Measurements from ENCODE around the gene CAPS.
"Not testable (repeated sequence)": the region's sequence is repeated elsewhere in the genome, so short reads cannot be mapped to it uniquely, and the experiment has no call there.

Gene CAPS

DNA sequence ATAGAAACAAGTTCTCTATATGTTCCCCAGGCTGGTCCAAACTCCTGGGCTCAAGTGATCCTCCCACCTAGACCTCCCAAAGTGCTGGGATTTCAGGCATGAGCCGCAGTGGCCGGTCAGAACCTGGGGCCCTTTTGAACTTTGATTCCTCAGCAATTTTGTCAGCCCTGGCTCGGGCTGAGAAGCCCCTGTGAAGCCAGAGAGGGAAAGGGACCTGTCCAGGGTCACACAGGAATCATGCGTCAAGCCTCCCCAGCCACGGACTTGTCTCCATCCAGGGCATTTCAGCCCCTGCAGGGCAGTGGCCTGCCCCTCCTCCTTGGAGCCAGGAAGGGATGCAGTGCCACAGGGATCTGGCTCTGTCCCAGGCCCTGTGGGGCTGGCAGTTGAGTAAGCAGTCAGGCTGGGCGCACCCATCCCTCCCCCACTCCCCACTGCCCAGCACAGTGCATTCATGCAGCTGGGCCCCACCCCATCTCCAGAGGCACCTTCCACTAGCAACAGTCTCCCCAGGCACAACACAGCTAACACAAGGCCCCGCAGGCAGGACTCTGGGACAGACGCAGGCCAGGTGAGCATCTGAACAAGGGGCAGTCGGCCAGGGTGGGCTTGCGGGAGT, at the start of gene CAPS:
Gene CAPS, plus strand, starts transcription at position 516 of the 619 bp plus-strand sequence. CDS start 153 bp downstream, outside the sequence.
- no peak for DNase-seq (ENCODE audit: low read depth)

DNA sequence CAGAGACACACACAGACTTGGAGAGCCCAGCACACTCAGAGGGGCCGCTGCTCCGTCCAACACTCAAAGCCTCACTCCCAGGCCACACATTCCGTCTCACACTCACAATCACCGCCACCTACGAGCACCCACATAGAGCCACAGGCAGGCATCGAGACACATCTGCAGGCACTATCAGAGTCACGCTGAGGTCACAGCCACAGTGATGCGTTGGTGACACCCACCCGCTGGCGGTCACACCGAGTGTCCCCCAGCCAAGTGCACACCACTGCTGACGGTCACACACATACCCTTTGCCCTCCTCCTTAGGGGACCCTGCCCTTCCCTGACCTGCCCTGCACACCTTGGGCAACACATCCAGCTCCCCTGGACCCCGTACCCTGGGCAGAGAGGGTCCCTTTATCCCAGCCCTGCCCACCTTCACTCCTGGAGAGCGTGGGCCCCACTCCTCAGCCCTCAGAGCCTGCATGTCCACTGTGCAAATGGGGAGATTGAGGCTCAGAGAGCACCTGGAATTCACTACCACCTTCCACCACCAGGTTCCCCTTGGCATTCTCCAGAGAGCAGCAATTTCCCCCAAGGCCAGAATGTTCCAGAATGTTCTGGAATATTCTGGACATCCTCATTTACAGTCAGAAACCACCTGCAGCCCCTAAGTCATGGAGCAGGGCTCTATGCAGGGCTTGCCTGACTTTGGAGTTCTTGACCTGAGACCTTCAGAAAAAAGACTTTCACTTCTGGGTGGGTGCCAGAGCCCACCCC, 49.1 kb upstream of the CAPS start:
- no peak for DNase-seq (ENCODE audit: low read depth)

DNA sequence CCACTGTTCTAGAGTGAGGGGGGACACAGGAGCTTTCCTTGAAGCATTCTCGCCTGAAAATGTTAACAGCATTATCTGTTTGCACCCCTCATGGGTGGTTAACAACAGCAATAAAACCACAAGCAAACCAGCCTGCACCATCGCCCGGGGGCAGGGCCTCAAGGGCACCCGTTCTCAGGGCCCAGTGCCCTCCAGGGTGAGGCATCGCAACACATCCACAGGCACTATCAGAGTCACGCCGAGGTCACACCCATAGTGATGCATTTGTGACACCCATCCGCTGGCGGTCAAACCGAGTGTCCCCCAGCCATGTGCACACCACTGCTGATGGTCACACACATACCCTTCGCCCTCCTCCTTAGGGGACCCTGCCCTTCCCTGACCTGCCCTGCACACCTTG, 48.3 kb upstream of the CAPS start:
- DNase-seq (ENCODE audit: low read depth): no peak

DNA sequence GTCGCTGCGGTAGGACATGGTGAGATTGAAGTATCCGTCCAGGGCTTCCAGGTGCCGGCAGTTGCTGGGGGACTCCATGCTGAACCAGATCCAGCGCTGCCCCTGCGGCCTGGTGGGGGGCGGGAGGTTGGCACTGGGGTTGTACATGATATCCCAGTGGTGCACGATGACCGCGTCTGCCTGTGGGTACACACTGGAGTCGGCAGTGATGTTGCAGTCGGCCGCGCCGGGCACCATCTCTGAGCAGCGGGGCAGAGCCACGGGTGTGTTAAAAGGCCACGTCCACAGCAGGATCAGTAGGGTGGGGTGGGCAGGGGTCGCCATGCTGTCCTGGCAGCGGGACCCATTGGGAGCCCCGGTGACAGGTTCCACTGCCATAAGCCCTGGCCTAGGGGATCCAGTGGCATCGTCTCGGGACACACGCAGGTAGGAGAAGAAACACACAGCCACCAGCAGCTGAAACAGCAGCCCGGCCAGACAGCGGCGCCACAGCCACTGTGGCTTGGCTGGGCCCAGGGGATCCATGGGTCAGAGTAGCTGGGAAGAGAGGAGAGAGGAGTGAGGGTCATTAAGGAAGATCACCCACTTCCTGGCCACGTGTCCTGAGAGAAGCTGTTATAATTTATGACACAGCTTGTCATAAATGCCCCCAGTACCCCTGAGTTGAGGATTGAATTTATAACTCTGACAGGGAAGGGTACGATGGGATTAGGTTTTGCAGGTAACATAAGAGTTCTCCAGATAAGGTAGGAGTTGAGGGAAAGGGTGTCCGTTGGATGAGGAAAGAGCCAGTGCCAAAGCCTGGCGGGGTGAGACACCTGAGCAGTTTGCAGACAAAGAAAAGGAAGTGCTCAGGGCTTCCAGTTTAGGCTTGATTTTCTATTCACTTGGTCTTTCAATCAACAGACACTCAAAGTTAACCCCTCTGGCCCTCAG, 46.6 kb upstream of the CAPS start:
- no peak for DNase-seq (ENCODE audit: low read depth)

DNA sequence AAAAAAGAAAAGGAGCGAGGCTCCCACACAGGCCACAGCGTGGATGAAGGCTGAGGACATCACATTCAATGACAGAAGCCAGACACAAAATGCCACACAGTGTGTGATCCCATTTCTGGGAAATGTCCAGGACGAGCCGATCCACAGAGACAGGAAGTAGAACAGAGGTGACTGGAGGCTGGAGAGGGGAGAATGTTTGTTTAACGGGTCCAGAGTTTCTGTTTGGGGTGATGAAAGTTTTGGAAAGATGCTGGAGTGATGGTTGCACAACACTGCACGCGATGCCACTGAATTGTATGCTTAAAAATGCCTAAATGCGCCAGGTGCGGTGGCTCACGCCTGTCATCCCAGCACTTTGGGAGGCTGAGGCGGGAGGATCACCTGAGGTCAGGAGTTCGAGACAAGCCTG, 43.1 kb upstream of the CAPS start:
- no peak for DNase-seq (ENCODE audit: low read depth)

DNA sequence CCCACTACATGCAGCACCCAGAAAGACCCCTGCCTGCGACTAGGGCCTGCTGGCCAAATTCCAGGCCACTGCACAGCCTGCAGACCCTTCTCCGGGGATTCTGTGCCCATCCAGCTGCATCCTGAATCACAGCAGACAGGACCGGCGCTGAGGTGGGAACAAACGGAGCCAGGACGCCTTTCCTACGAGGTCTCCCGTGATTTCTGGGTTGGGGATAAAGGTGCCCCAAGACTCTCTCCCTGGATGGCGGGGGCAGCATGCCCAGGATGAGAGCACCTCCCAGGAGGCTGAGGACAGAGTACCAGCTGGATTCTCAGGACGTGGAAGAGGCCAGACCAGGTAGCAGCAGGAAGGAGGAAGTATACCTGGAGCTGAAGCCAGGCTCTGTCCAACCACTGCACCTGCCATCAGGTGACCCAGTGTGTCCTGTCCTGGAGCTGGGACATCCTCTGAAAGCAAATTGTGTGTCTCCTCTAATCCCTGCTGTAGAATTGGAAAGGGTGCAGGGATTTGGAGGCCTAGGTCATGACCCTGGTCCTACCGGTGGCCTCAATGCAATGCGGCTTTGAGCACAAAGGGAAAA, 40.3 kb upstream of the CAPS start:
- DNase-seq (ENCODE audit: low read depth): no peak

DNA sequence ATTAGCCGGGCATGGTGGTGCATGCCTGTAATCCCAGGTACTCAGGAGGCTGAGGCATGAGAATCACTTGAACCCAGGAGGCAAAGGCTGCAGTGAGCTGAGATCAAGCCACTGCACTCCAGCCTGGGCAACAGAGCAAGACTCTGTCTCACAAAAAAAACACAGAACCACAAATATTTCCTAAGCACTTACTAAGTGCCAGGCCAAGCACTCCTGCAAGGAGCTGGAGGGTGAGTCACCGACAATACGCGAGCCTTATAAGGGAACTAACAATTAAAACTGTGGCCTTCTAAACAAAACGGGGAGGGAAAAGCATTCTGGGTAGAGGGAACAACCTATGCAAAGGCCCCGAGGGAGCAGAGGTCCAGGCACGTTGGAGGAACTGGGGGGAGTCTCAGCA, 39.6 kb upstream of the CAPS start:
- not testable (repeated sequence) for DNase-seq (ENCODE audit: low read depth)

DNA sequence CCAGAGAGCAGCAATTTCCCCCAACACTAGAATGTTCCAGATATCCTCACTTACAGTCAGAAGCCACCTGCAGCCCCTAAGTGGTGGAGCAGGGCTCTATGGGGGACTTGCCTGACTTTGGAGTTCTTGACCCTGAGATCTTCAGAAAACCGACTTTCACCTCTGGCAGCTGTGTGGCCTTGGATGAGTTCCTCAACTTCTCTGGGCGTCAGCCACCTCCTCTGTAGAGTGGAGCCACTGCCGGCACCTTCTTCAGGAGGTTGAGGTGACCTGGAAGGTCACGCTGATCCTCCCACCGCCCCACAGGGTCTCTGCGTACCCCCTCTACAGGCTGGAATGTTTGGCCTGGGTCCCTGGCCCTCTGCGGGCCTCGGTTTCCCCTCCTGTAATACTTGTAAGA, 36.6 kb upstream of the CAPS start:
- no peak for DNase-seq (ENCODE audit: low read depth)

DNA sequence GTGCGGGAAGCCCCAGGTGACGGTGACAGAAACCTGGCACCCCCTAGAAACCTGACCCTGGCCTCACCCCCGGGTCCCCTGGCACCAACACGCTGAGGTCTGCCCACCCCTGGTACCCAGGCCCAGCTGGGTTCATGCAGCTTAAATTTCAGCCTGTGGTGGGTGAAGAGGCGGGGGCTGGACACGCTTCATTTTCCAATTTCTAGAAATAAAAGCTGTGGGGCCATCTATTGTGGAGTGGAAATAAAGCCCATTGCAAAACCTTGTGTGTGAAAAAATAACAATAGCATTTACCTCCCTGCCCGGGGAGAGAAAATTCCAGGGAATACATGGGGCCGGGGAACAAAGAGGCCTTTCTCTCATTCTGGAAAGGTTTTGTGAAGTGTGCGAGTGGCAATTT, 36.2 kb upstream of the CAPS start:
- no peak for DNase-seq (ENCODE audit: low read depth)

DNA sequence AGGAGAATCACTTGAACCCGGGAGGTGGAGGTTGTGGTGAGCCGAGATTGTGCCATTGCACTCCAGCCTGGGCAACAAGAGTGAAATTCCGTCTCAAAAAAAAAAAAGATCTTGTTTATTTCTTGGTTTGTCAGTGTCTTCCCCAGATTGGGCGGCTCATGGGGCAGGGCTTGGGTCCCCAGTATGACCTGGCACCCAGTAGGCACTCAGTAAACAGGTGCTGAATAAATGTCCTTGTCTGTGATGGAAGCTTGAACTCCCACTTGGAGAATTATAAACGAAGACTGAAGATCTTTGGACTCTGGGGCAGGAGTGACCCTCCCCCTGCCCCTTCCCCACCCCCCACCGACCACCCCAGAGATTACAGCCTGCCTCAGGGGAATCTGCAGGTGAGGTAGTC, 33.9 kb upstream of the CAPS start:
- no peak for DNase-seq (ENCODE audit: low read depth)

DNA sequence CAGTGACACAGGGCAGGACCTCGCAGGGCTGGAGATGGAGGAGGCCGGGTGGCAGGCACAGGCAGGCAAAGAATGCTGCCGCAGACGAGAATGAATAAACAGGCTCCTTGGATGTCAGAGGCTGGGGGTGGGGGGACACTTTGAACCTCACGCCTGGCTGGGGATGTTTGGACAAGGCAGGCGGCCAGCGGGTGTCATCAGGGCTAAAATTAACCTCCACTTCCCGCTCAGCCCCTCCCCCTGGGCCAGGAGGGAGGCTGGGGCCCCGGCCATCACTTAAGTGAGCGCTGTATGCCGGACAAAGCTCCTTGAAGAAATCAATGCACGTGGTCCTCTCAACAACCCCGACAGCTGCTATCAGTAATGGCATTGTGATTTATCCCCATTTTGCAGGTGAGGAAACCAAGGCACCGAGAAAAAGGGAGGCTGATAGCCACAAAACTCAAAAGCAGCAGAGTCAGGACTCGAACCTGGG, 33.4 kb upstream of the CAPS start:
- no peak for DNase-seq (ENCODE audit: low read depth)

DNA sequence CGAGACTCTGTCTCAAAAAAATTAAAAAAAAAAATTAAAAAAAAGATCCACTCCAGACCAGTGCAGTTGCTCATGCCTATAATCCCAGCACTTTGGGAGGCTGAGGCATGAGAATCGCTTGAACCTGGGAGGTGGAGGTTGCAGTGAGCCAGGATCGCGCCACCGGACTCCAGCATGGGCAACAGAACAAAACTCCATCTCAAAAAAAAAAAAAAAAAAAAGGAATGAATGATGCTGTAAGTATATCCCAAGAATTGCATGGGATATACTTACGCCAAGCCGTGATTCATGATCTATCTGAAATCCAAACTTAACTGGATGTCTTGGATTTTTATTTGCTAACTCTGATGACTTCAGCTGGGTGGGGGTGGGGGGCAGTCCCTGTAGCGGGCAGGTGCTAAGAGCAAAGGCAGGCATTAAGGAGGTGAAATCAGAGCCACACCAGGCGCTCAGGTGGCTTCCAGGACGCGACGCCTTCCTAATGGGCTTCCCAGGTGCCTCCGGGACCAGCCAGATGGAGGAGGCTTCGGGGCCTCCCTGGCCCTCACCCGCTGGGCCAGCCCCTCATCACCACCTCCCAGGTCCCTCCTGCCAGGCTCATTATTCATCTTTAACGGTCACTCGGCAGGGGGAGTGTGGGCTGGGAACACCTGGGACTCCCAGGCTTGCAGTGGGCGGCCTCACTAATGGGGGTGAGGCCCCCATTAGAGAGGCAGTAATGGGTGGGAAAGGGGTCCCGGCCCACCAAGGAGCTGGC, 32.3 kb upstream of the CAPS start:
- DNase-seq (ENCODE audit: low read depth): no peak

DNA sequence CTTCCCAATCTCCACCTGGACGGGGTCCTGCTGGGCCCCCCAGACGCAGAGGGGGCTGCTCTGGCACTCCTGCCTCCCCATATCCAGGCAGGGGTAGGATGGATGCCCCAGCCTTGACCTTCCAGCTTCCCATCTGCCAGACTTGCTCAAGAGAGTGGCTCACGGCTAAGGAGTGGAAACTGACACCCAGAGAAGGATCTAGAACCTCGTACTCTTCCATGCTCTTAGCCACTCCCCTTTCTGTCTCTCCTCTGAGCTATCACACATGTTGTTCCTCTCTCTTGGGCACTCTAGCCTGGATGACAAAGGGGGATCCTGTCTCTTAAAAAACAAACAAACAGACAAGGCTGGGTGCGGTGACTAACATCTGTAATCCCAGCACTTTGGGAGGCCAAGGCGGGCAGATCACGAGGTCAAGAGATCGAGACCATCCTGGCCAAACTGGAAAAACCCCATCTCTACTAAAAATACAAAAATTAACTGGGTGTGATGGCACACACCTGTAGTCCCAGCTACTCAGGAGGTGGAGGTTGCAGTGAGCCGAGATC, 31.6 kb upstream of the CAPS start:
- no peak for DNase-seq (ENCODE audit: low read depth)

DNA sequence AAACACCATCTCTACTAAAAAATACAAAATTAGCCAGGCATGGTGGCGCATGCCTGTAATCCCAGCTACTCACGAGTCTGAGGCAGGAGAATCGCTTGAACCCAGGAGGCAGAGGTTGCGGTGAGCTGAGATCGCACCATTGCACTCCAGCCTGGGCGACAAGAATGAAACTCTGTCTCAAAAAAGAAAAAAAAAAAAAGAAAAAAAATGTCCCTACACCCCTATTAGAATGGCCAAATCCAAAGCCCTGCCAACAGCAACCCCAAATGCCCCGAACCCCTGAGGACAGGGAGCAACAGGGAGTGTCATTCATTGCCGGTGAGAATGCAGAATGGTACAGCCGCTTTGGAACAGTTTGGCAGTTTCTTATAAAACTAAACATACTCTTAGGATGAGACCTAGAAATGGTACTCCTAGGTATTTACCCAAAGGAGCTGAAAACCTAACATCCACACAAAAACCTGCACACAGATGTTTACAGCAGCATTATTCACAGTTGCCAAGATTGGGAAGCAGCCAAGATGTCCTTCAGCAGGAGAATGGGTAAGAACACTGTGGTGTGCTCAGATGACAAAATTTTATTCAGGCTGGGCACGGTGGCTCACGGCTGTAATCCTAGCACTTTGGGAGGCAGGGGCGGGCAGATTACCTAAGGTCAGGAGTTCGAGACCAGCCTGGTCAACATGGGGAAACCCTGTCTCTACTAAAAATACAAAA, 30.7 kb upstream of the CAPS start:
- DNase-seq (ENCODE audit: low read depth): not testable (repeated sequence)

DNA sequence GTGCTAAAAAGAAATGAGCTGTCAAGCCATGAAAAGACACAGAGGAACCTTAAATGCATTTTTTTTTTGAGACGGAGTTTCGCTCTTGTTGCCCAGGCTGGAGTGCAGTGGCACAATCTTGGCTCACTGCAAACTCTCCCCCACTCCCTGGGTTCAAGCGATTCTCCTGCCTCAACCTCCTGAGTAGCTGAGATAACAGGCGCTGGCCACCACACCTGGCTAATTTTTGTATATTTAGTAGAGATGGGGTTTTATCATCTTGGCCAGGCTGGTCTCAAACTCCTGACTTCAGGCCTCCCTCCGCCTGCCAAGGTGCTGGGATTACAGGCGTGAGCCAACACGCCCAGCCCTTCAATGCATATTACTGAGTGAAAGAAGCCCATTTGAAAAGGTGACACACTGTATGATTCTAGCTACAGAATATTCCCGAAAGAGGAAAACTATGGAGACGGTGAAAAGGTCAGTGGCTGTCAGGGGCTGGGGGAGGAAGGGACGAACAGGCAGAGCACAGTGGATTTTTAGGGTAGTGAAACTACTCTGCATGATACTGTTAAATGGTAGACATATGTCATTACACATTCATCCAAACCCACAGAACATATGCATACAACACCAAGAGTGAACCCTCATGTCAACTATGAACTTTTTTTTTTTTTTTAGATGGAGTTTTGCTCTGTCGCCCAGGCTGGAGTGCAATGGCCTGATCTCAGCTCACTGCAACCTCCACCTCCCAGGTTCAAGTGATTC, 29.8 kb upstream of the CAPS start:
- DNase-seq (ENCODE audit: low read depth): not testable (repeated sequence)

DNA sequence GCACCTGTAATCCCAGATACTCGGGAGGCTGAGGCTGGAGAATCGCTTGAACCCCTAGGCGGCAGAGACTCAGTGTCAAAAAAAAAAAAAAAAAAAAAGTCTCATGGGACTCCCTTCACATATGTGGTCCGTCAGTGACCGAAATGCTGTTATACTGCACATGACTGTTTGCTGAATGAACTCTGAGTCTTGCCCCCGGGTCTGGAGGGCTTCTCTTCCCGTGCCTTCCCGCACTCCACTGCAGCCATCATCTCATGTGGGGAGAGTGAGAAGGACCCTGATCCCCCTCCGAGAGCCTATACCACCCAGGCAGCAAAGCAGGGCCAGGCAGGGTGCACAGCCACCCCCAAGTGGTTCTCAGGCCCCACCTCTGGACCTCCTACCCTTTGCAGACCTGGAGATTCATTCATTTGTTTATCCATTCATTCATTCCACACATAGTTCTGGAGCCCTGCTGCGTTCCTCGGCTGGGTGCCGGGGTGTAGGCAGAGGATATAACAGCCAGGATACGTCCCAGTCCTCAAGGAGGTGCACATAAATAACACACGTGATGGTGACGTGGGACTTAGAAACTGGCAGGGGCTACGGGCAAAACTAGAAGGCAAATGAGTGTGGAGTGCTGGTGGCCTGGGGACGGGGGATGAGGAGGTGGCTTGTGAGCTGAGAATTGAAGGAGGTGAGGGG, 24.6 kb upstream of the CAPS start:
- no peak for DNase-seq (ENCODE audit: low read depth)

DNA sequence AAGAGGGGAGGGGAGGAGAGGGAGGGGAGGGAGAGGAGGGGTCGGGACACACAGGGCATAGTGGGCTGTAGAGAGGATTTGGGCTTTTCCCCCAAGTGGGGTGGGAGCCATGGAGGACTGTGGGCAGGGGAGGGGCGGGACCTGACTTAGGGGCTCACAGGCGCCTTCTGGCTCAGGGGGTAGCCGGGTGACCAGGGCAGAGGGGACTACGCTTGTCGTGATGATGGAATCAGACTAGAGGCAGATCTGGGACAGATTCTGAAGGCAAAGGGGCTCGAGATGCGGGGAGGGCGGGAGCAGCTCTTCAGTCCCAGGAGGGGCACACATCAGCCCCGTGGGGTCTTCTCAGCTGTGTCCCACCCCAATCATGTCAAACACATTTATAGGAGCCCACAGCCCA, 24.0 kb upstream of the CAPS start:
- no peak for DNase-seq (ENCODE audit: low read depth)

DNA sequence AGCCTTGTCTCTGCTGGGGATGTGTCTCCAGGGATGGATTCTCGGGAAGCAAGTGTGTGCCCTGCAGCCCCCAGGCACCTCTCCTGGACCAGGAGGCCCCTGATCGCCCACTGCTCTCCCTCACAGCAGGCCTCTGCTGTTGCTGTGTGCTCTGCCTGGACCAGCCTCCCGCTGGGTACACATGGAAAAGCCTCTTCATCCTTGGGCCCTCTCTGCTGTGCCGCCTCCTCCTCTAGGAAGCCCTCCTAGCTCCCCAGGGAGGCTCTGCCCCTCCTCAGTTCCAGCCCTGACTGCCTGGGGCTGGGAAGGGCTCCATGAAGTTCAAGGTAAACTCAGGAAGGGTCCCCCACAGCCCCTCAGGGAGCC, 22.5 kb upstream of the CAPS start:
- no peak for DNase-seq (ENCODE audit: low read depth)
